PC-9 (cell line): ENCODE data around the gene ZBTB7C.

Experiments
- EZH2 ChIP-seq: fragments of 200-600 bp; sonication (generic); IDR thresholded peaks from 2 replicates; pipeline ENCODE4 v1.8.0; 2017; ENCODE audit warnings: antibody characterized with exemption, low read depth
- TF ChIP-seq, protein P1 (sequence below): fragments of 200-600 bp; sonication (generic); conservative IDR thresholded peaks from 2 replicates; pipeline ENCODE4 v1.6.1; 2017; ENCODE audit warnings: mixed run types, antibody characterized with exemption, mild to moderate bottlenecking, moderate library complexity

DNA sequence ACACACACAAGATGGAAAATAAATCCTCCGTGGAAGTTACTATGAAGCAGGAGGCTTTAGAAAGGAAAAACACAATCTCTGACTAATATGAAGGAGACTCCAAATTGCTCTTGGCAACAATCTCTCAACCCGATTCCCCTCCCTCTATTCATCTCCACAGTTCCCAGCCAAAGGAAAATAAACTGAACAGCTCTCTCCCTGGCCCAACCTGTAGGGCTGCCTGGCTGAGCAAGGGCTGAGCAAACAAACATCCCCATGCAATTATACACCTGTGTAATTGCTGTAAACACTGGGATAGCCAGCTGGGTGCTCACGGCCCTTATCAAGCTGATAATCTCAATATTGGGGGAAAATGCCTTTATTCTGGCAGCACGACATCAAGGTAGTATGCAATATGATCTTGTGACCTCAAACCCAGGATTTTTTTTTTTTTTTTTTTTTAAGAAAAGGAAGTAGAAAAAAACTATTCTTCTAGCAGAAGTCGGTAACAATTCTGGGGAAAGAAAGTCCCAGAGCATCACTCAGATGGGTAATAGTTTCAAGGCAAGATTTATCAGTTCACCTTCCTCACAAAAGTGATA lies 275.4 kb downstream of the ZBTB7C start:
- TF ChIP-seq EZH2 = no peak
- TF ChIP-seq, protein P1, sequence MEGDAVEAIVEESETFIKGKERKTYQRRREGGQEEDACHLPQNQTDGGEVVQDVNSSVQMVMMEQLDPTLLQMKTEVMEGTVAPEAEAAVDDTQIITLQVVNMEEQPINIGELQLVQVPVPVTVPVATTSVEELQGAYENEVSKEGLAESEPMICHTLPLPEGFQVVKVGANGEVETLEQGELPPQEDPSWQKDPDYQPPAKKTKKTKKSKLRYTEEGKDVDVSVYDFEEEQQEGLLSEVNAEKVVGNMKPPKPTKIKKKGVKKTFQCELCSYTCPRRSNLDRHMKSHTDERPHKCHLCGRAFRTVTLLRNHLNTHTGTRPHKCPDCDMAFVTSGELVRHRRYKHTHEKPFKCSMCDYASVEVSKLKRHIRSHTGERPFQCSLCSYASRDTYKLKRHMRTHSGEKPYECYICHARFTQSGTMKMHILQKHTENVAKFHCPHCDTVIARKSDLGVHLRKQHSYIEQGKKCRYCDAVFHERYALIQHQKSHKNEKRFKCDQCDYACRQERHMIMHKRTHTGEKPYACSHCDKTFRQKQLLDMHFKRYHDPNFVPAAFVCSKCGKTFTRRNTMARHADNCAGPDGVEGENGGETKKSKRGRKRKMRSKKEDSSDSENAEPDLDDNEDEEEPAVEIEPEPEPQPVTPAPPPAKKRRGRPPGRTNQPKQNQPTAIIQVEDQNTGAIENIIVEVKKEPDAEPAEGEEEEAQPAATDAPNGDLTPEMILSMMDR = no peak
